KMS-11 (cell line): ENCODE measurements around the gene STAMBPL1.

ENCODE experiments used
- H2AFZ ChIP-seq: fragments of 200-600 bp; sonication (generic); 2 replicates; pipeline ENCODE4 v1.6.1; 2016; ENCODE audit warnings: antibody characterized with exemption, mixed run types, low read depth
- H3K27ac ChIP-seq: fragments of 200-600 bp; sonication (generic); 2 replicates; pipeline ENCODE4 v1.6.1; 2016; ENCODE audit warnings: mild to moderate bottlenecking, mixed run types
- H3K27me3 ChIP-seq: fragments of 200-600 bp; sonication (generic); 2 replicates; pipeline ENCODE4 v1.6.1; 2017; ENCODE audit warnings: mild to moderate bottlenecking, low read depth, mixed run types, moderate library complexity; ENCODE audit not compliant: insufficient read depth
- H3K36me3 ChIP-seq: fragments of 200-600 bp; sonication (generic); 2 replicates; pipeline ENCODE4 v1.6.1; 2017; ENCODE audit warnings: mild to moderate bottlenecking, mixed run types; ENCODE audit not compliant: insufficient read depth
- H3K4me1 ChIP-seq: fragments of 200-600 bp; sonication (generic); 2 replicates; pipeline ENCODE4 v1.6.1; 2016; ENCODE audit warnings: mild to moderate bottlenecking, low read depth, mixed run types; ENCODE audit not compliant: poor library complexity, severe bottlenecking
- H3K4me2 ChIP-seq: fragments of 200-600 bp; sonication (generic); 2 replicates; pipeline ENCODE4 v1.7.0; 2016; ENCODE audit warnings: mild to moderate bottlenecking, mixed run types
- H3K4me3 ChIP-seq: fragments of 200-600 bp; sonication (generic); IDR thresholded peaks from 2 replicates; pipeline ENCODE4 v1.6.1; 2017; ENCODE audit warnings: low read depth, low read length, mixed read lengths; ENCODE audit not compliant: insufficient read depth
- H3K79me2 ChIP-seq: fragments of 200-600 bp; sonication (generic); 2 replicates; pipeline ENCODE4 v1.6.1; 2016; ENCODE audit warnings: low read depth, mixed run types; ENCODE audit not compliant: insufficient read depth
- H3K9ac ChIP-seq: fragments of 200-600 bp; sonication (generic); 2 replicates; pipeline ENCODE4 v1.6.1; 2016; ENCODE audit warnings: mild to moderate bottlenecking, mixed run types
- H4K20me1 ChIP-seq: fragments of 200-600 bp; sonication (generic); 2 replicates; pipeline ENCODE4 v1.6.1; 2016; ENCODE audit warnings: mild to moderate bottlenecking, mixed run types; ENCODE audit not compliant: insufficient read depth
- TF ChIP-seq, protein P1 (sequence below): fragments of 200-600 bp; sonication (generic); conservative IDR thresholded peaks from 2 replicates; pipeline ENCODE4 v1.6.1; 2017; ENCODE audit warnings: low read depth, mild to moderate bottlenecking, antibody characterized with exemption, low read length, moderate library complexity, mixed read lengths

Gene STAMBPL1

DNA sequence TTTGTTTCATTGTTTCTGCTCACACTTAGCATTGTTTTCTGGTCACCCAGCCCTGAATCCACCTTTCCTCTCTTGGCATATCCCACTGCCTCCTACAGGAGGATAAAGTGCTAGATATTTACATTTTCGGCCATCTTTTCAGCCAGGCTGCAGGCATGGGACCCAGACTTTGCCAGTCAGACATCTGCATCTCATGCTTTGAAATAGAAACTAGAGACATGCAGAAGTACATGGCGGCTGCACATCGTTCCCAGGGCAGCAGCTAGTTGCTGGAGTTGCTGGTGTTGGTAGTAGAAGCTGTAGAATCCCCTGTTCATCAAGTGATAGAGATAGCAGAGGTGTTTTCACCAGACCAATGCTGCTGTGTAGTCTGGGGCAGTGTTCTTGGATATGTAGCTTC, 18.7 kb downstream of the STAMBPL1 start:
- no peaks in the 10 kb centered on the region for H3K4me1 ChIP-seq
- no peak overlapping the region for H3K4me3 ChIP-seq
- H2AFZ ChIP-seq = no peak overlapping the region
- no peaks in the 10 kb centered on the region for H4K20me1 ChIP-seq
- no peak overlapping the region for H3K27ac ChIP-seq
- H3K9ac ChIP-seq = no peak overlapping the region
- no peaks in the 10 kb centered on the region for H3K27me3 ChIP-seq
- H3K79me2 ChIP-seq = no peaks in the 10 kb centered on the region
- H3K36me3 ChIP-seq = no peaks in the 10 kb centered on the region
- H3K4me2 ChIP-seq = no peak overlapping the region
- TF ChIP-seq, protein P1, sequence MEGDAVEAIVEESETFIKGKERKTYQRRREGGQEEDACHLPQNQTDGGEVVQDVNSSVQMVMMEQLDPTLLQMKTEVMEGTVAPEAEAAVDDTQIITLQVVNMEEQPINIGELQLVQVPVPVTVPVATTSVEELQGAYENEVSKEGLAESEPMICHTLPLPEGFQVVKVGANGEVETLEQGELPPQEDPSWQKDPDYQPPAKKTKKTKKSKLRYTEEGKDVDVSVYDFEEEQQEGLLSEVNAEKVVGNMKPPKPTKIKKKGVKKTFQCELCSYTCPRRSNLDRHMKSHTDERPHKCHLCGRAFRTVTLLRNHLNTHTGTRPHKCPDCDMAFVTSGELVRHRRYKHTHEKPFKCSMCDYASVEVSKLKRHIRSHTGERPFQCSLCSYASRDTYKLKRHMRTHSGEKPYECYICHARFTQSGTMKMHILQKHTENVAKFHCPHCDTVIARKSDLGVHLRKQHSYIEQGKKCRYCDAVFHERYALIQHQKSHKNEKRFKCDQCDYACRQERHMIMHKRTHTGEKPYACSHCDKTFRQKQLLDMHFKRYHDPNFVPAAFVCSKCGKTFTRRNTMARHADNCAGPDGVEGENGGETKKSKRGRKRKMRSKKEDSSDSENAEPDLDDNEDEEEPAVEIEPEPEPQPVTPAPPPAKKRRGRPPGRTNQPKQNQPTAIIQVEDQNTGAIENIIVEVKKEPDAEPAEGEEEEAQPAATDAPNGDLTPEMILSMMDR = no peak

- TF ChIP-seq, protein P1 = no peak
- H4K20me1 ChIP-seq = no peaks in the 10 kb centered on the region
- H3K4me3 ChIP-seq = no peak overlapping the region
- H3K27ac ChIP-seq = no peak overlapping the region
- H3K4me2 ChIP-seq = no peak overlapping the region
- no peaks in the 10 kb centered on the region for H3K4me1 ChIP-seq
- H2AFZ ChIP-seq = no peak overlapping the region
- no peaks in the 10 kb centered on the region for H3K79me2 ChIP-seq
- H3K36me3 ChIP-seq = no peaks in the 10 kb centered on the region
- H3K9ac ChIP-seq = no peak overlapping the region
- H3K27me3 ChIP-seq = no peaks in the 10 kb centered on the region
Measured at GRCh38 chr10:88899886-88900285, 19.8 kb downstream of the STAMBPL1 start.

- no peaks in the 10 kb centered on the region for H3K27me3 ChIP-seq
- no peaks in the 10 kb centered on the region for H3K36me3 ChIP-seq
- TF ChIP-seq, protein P1 = no peak
- H3K4me3 ChIP-seq = no peak overlapping the region
- no peak overlapping the region for H3K27ac ChIP-seq
- no peaks in the 10 kb centered on the region for H4K20me1 ChIP-seq
- no peaks in the 10 kb centered on the region for H3K4me1 ChIP-seq
- H3K79me2 ChIP-seq = no peaks in the 10 kb centered on the region
- no peak overlapping the region for H3K9ac ChIP-seq
- H2AFZ ChIP-seq = no peak overlapping the region
- H3K4me2 ChIP-seq = no peak overlapping the region
Measured at GRCh38 chr10:88901206-88901983, 21.4 kb downstream of the STAMBPL1 start.

- H3K9ac ChIP-seq = no peak overlapping the region
Measured at GRCh38 chr10:88901984-88902789, 22.1 kb downstream of the STAMBPL1 start.

More at GRCh38 chr10:88901984-88902789, 22.1 kb downstream of the STAMBPL1 start:
- Histone ChIP-seq H3K27me3 (no peaks in the 10 kb centered on the region), H4K20me1 (no peaks in the 10 kb centered on the region), H2AFZ (no peak overlapping the region), H3K36me3 (no peaks in the 10 kb centered on the region), H3K4me1 (no peaks in the 10 kb centered on the region), H3K79me2 (no peaks in the 10 kb centered on the region), H3K4me3 (no peak overlapping the region), H3K27ac (no peak overlapping the region), H3K4me2 (no peak overlapping the region)
- TF ChIP-seq, protein P1 = no peak
